Fibroblast of lung (primary cell): ENCODE data around the gene KCP. TPM values are rescaled to one million over a fixed set of nuclear protein-coding genes. Genes with fewer than 3 reads are reported as not detected.

Experiments
- DNase-seq, 2 donors: peaks; one replicate each; pipeline versions ENCODE4 v3.0.0 to v3.0.0-alpha.2; 2010; ENCODE audit warnings: low read depth in 2 of 2
- H2AFZ ChIP-seq: 2 replicates; pipeline ENCODE4 v1.5.1; 2012; ENCODE audit warnings: low read length, control low read depth, inconsistent platforms
- H3K27ac ChIP-seq: 2 replicates; pipeline ENCODE4 v1.5.1; 2011; ENCODE audit warnings: low read length, control low read depth; ENCODE audit not compliant: insufficient read depth
- H3K27me3 ChIP-seq: 2 replicates; pipeline ENCODE4 v1.5.1; 2011; ENCODE audit warnings: mild to moderate bottlenecking, low read length; ENCODE audit not compliant: control insufficient read depth, insufficient read depth
- H3K36me3 ChIP-seq: 2 replicates; pipeline ENCODE4 v1.5.1; 2011; ENCODE audit warnings: low read length; ENCODE audit not compliant: control insufficient read depth, insufficient read depth
- H3K4me1 ChIP-seq: 2 replicates; pipeline ENCODE4 v1.5.1; 2011; ENCODE audit warnings: low read length; ENCODE audit not compliant: control insufficient read depth, insufficient read depth; ENCODE audit errors: extremely low read depth
- H3K4me2 ChIP-seq: 2 replicates; pipeline ENCODE4 v1.5.1; 2011; ENCODE audit warnings: low read length, control low read depth; ENCODE audit not compliant: insufficient read depth; ENCODE audit errors: extremely low read depth
- H3K4me3 ChIP-seq, 4 experiments: fragments of 200-600 bp in 1 of 4; sonication (generic) in 1 of 4; replicated peaks in 1 of 4; 2 replicates each; pipeline ENCODE4 v1.5.1; 2011 to 2016; ENCODE audit warnings: low read length in 4 of 4, low read depth in 3 of 4, mild to moderate bottlenecking in 3 of 4, control low read depth in 2 of 4, inconsistent platforms in 1 of 4, mixed read lengths in 1 of 4; ENCODE audit not compliant: insufficient read depth in 1 of 4; ENCODE audit errors: control extremely low read depth in 1 of 4
- H3K79me2 ChIP-seq: 2 replicates; pipeline ENCODE4 v1.5.1; 2012; ENCODE audit warnings: mild to moderate bottlenecking, low read length, inconsistent platforms; ENCODE audit not compliant: control insufficient read depth, insufficient read depth
- H3K9ac ChIP-seq: 2 replicates; pipeline ENCODE4 v1.5.1; 2011; ENCODE audit warnings: mild to moderate bottlenecking, low read length, control low read depth; ENCODE audit not compliant: insufficient read depth
- H3K9me3 ChIP-seq: 2 replicates; pipeline ENCODE4 v1.5.1; 2012; ENCODE audit warnings: low read depth, low read length; ENCODE audit not compliant: control insufficient read depth, insufficient read depth
- H4K20me1 ChIP-seq: 2 replicates; pipeline ENCODE4 v1.5.1; 2011; ENCODE audit warnings: low read length; ENCODE audit not compliant: control insufficient read depth, insufficient read depth; ENCODE audit errors: extremely low read depth
- EZH2 ChIP-seq: IDR thresholded peaks from 2 replicates; pipeline ENCODE4 v1.5.1; 2012; ENCODE audit warnings: low read length, control low read depth, mild to moderate bottlenecking; ENCODE audit errors: missing control alignments
- polyA plus RNA-seq, 2 donors: library from polyadenylated mRNA; depleted of rRNA in 1 of 2; stranded (reverse) in 1 of 2; unstranded in 1 of 2; fragments of >200 nt; gene quantifications; 2 replicates each; pipeline ENCODE4 v1.2.1, GENCODE V29; 2011 to 2012; ENCODE audit warnings: missing spikeins in 1 of 2
- total RNA-seq: library from RNA; depleted of rRNA; stranded (reverse); fragments of >200 nt; gene quantifications from 2 replicates; pipeline ENCODE4 v1.2.1, GENCODE V29; 2014
- TF ChIP-seq, protein P1 (sequence below), 2 donors: IDR thresholded peaks in 1 of 2; conservative IDR thresholded peaks in 1 of 2; 1 replicate in 1 of 2; 2 replicates in 1 of 2; pipeline ENCODE4 v1.5.1; 2011 to 2012; ENCODE audit warnings: low read length in 2 of 2, control low read depth in 1 of 2, inconsistent platforms in 1 of 2, low read depth in 1 of 2, mild to moderate bottlenecking in 1 of 2

The KCP gene
- total and polyA plus RNA-seq, 2 donors (not counting 1 experiment from before 2014, with no cell fraction given), result 0.08 to 0.50 TPM

DNA sequence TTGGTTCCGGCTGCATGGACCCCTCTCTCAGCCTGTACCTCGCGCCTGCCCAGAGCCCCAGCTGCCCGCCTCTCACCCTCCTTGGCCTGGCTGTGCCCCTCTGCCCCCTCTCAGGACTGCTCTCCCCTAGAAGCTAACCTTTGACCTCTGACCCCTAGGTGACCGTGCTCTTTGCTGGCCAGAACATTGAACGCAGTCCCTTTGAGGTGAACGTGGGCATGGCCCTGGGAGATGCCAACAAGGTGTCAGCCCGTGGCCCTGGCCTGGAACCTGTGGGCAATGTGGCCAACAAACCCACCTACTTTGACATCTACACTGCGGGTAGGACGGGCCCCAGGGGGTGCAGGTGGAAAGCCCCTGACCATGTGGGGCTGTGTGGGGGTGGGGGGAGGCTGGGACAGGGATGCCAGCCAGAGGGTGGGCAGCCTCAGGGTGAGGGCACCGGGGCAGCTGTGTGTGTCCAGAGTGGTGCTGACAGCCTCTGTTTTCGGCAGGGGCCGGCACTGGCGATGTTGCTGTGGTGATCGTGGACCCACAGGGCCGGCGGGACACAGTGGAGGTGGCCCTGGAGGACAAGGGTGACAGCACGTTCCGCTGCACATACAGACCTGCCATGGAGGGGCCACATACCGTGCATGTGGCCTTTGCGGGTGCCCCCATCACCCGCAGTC, 72.3 kb downstream of the KCP start:
- H3K27ac ChIP-seq, result no peak overlapping the region
- TF ChIP-seq, protein P1, sequence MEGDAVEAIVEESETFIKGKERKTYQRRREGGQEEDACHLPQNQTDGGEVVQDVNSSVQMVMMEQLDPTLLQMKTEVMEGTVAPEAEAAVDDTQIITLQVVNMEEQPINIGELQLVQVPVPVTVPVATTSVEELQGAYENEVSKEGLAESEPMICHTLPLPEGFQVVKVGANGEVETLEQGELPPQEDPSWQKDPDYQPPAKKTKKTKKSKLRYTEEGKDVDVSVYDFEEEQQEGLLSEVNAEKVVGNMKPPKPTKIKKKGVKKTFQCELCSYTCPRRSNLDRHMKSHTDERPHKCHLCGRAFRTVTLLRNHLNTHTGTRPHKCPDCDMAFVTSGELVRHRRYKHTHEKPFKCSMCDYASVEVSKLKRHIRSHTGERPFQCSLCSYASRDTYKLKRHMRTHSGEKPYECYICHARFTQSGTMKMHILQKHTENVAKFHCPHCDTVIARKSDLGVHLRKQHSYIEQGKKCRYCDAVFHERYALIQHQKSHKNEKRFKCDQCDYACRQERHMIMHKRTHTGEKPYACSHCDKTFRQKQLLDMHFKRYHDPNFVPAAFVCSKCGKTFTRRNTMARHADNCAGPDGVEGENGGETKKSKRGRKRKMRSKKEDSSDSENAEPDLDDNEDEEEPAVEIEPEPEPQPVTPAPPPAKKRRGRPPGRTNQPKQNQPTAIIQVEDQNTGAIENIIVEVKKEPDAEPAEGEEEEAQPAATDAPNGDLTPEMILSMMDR (conservative IDR thresholded peaks at IDR 0.05 in 1 of 2, IDR thresholded peaks at IDR 0.05 in 1 of 2; ENCODE audit: low read depth in 1 of 2, low read length in 2 of 2), result no peak
- TF ChIP-seq EZH2, result no peak

DNA sequence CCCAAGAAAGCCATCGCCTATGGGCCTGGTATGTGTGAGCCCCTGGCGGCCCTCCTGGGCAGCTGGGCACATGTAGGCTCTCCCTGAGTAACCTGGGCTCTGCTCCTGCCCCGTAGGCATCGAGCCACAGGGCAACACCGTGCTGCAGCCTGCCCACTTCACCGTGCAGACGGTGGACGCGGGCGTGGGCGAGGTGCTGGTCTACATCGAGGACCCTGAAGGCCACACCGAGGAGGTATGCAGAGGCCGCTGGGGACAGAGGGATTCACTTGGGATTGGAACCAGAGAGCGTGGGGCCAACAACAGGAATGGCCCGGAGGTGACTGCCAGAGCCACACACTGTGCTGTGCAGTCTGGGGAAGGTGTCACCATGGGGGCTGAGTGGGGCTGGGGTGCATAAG, 73.0 kb downstream of the KCP start:
- no peaks in the 10 kb centered on the region for H3K9me3 ChIP-seq
- H3K79me2 ChIP-seq, result peaks cover 36% of the 10 kb centered on the region
- no peak overlapping the region for H3K27ac ChIP-seq
- DNase-seq, result no peak
- peaks cover 64% of the 10 kb centered on the region for H3K36me3 ChIP-seq
- TF ChIP-seq EZH2, result no peak
- TF ChIP-seq, protein P1 (conservative IDR thresholded peaks at IDR 0.05 in 1 of 2, IDR thresholded peaks at IDR 0.05 in 1 of 2; ENCODE audit: low read depth in 1 of 2, low read length in 2 of 2), result no peak
- no peak overlapping the region for H3K4me3 ChIP-seq
- H3K9ac ChIP-seq, result no peak overlapping the region
- no peaks in the 10 kb centered on the region for H3K27me3 ChIP-seq
- H2AFZ ChIP-seq, result no peak overlapping the region
- H3K4me2 ChIP-seq, result no peak overlapping the region
- H4K20me1 ChIP-seq, result no peaks in the 10 kb centered on the region
- peaks cover 9% of the 10 kb centered on the region for H3K4me1 ChIP-seq

More for the DNA sequence above, 72.3 kb downstream of the KCP start:
- no peak overlapping the region for H3K4me3 ChIP-seq
- peaks cover 71% of the 10 kb centered on the region for H3K36me3 ChIP-seq
- no peaks in the 10 kb centered on the region for H3K27me3 ChIP-seq
- H4K20me1 ChIP-seq, result no peaks in the 10 kb centered on the region
- no peaks in the 10 kb centered on the region for H3K9me3 ChIP-seq
- no peak overlapping the region for H3K4me2 ChIP-seq
- peaks cover 31% of the 10 kb centered on the region for H3K79me2 ChIP-seq
- no peak overlapping the region for H3K9ac ChIP-seq
- H2AFZ ChIP-seq, result no peak overlapping the region
- no peak for DNase-seq
- H3K4me1 ChIP-seq, result peaks cover 9% of the 10 kb centered on the region

DNA sequence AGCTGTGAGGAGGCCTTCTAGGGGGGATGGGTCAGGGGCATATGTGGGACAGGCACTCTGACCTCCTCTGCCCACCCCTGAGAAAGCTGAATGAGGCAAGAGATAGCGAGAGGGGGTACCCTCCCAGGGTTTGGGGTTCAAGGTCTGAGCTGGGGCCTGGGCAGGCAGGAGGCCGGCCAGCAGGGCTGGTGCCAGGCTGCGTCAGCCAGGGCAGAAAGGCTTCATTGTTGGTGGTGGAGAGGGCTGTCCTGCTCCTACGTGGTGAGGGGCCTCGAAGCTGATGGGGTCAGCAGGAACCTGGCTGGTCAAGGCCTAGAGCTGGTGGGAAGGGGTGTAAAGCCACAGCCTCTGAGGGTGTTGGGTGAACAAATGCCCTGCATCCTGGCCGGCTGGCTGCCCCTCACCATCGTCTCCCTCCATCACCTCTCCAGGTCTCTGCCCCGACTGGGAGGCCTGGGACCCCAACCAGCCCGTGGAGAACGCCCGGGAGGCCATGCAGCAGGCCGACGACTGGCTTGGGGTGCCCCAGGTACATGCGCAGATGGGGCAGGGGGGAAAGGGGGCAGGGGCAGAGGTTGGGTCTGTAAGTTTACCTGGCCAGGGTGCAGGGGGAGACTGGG, 73.7 kb downstream of the KCP start:
- H3K9ac ChIP-seq, result no peak overlapping the region
- H3K27ac ChIP-seq, result peak overlapping the region; percentile 64
- H3K79me2 ChIP-seq, result peaks cover 43% of the 10 kb centered on the region
- no peak for DNase-seq
- H3K4me3 ChIP-seq, result no peak overlapping the region
- H3K4me2 ChIP-seq, result no peak overlapping the region
- TF ChIP-seq, protein P1 (conservative IDR thresholded peaks at IDR 0.05 in 1 of 2, IDR thresholded peaks at IDR 0.05 in 1 of 2; ENCODE audit: low read depth in 1 of 2, low read length in 2 of 2), result no peak
- TF ChIP-seq EZH2, result no peak
- H3K9me3 ChIP-seq, result no peaks in the 10 kb centered on the region
- peaks cover 11% of the 10 kb centered on the region for H3K4me1 ChIP-seq
- no peak overlapping the region for H2AFZ ChIP-seq
- H4K20me1 ChIP-seq, result no peaks in the 10 kb centered on the region
- H3K36me3 ChIP-seq, result peaks cover 59% of the 10 kb centered on the region
- no peaks in the 10 kb centered on the region for H3K27me3 ChIP-seq
